HL-60 (cell line): Measurements from ENCODE around the gene PTPRF.

ENCODE experiments used
- GABPA ChIP-seq: IDR thresholded peaks from 2 replicates; pipeline ENCODE4 v1.6.1; 2012; ENCODE audit warnings: low read depth
- POLR2AphosphoS5 ChIP-seq: IDR thresholded peaks from 2 replicates; pipeline ENCODE4 v1.6.1; 2012; ENCODE audit warnings: low read depth
- SPI1 ChIP-seq: IDR thresholded peaks from 2 replicates; pipeline ENCODE4 v1.6.1; 2012; ENCODE audit warnings: low read depth, mild to moderate bottlenecking, borderline replicate concordance
- TF ChIP-seq, protein P1 (sequence below): IDR thresholded peaks from one replicate; pipeline ENCODE4 v1.5.1; 2011; ENCODE audit warnings: low read length, control low read depth, inconsistent platforms; ENCODE audit not compliant: insufficient read depth
- TF ChIP-seq, protein P2 (sequence below): IDR thresholded peaks from 2 replicates; pipeline ENCODE4 v1.6.1; 2012; ENCODE audit warnings: low read depth; ENCODE audit not compliant: insufficient replicate concordance

DNA sequence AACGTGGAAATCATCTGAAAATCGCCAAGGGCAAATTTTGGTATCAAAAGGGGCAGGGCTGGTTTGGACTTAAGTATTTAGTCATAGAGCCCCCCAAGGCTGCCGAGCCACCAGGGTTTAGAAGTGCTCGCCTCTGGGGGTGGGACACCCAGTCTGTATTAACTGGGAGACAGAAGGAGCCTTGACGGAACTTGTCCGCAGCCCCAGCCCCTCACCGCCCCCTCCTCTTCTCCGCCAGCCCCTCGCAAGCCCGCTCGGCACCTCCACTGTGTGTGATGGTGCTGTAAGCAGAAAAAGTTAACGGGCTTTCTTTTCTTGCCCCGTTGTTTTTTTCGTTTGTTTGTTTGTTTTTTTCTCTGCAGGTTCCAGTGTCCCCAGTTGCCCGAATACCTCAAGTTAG, 81.7 kb downstream of the PTPRF start:
- TF ChIP-seq, protein P1, sequence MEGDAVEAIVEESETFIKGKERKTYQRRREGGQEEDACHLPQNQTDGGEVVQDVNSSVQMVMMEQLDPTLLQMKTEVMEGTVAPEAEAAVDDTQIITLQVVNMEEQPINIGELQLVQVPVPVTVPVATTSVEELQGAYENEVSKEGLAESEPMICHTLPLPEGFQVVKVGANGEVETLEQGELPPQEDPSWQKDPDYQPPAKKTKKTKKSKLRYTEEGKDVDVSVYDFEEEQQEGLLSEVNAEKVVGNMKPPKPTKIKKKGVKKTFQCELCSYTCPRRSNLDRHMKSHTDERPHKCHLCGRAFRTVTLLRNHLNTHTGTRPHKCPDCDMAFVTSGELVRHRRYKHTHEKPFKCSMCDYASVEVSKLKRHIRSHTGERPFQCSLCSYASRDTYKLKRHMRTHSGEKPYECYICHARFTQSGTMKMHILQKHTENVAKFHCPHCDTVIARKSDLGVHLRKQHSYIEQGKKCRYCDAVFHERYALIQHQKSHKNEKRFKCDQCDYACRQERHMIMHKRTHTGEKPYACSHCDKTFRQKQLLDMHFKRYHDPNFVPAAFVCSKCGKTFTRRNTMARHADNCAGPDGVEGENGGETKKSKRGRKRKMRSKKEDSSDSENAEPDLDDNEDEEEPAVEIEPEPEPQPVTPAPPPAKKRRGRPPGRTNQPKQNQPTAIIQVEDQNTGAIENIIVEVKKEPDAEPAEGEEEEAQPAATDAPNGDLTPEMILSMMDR, result no peak
- TF ChIP-seq POLR2AphosphoS5 (no peak), GABPA (no peak), SPI1 (no peak)
- TF ChIP-seq, protein P2, sequence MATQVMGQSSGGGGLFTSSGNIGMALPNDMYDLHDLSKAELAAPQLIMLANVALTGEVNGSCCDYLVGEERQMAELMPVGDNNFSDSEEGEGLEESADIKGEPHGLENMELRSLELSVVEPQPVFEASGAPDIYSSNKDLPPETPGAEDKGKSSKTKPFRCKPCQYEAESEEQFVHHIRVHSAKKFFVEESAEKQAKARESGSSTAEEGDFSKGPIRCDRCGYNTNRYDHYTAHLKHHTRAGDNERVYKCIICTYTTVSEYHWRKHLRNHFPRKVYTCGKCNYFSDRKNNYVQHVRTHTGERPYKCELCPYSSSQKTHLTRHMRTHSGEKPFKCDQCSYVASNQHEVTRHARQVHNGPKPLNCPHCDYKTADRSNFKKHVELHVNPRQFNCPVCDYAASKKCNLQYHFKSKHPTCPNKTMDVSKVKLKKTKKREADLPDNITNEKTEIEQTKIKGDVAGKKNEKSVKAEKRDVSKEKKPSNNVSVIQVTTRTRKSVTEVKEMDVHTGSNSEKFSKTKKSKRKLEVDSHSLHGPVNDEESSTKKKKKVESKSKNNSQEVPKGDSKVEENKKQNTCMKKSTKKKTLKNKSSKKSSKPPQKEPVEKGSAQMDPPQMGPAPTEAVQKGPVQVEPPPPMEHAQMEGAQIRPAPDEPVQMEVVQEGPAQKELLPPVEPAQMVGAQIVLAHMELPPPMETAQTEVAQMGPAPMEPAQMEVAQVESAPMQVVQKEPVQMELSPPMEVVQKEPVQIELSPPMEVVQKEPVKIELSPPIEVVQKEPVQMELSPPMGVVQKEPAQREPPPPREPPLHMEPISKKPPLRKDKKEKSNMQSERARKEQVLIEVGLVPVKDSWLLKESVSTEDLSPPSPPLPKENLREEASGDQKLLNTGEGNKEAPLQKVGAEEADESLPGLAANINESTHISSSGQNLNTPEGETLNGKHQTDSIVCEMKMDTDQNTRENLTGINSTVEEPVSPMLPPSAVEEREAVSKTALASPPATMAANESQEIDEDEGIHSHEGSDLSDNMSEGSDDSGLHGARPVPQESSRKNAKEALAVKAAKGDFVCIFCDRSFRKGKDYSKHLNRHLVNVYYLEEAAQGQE, result no peak
